H9 (cell line): ENCODE data around the gene COLEC12. TPM values are rescaled to one million over a fixed set of nuclear protein-coding genes. Genes with fewer than 3 reads are reported as not detected.

Experiments
- DNase-seq: peaks from one replicate; pipeline ENCODE4 v3.0.0-alpha.2; 2017
- H2AFZ ChIP-seq: one replicate; pipeline ENCODE4 v1.6.1; 2013; ENCODE audit warnings: mild to moderate bottlenecking, low read length, control low read depth, moderate library complexity
- H2AK5ac ChIP-seq: 2 replicates; pipeline ENCODE4 v1.6.1; 2013; ENCODE audit warnings: low read length, control low read depth, mixed read lengths; ENCODE audit not compliant: insufficient read length
- H2BK120ac ChIP-seq: one replicate; pipeline ENCODE4 v1.6.1; 2013; ENCODE audit warnings: low read depth, mild to moderate bottlenecking, low read length, control low read depth, inconsistent platforms; ENCODE audit not compliant: poor library complexity, severe bottlenecking
- H2BK12ac ChIP-seq: 2 replicates; pipeline ENCODE4 v1.6.1; 2013; ENCODE audit warnings: low read length, control low read depth, mixed read lengths, low read depth; ENCODE audit not compliant: insufficient read length
- H2BK15ac ChIP-seq: 2 replicates; pipeline ENCODE4 v1.6.1; 2013; ENCODE audit warnings: low read depth, low read length, control low read depth
- H2BK20ac ChIP-seq: one replicate; pipeline ENCODE4 v1.6.1; 2013; ENCODE audit warnings: low read depth, mild to moderate bottlenecking, low read length, control low read depth, inconsistent platforms; ENCODE audit not compliant: poor library complexity, severe bottlenecking
- H2BK5ac ChIP-seq: 2 replicates; pipeline ENCODE4 v1.6.1; 2013; ENCODE audit warnings: low read length, control low read depth, mixed read lengths; ENCODE audit not compliant: insufficient read length
- H3K14ac ChIP-seq: 2 replicates; pipeline ENCODE4 v1.6.1; 2013; ENCODE audit warnings: low read length, control low read depth; ENCODE audit not compliant: insufficient read depth
- H3K18ac ChIP-seq: 2 replicates; pipeline ENCODE4 v1.6.1; 2013; ENCODE audit warnings: low read depth, mild to moderate bottlenecking, mixed read lengths, low read length, control low read depth; ENCODE audit not compliant: insufficient read length
- H3K23ac ChIP-seq: 2 replicates; pipeline ENCODE4 v1.6.1; 2013; ENCODE audit warnings: low read length, control low read depth, mixed read lengths, low read depth; ENCODE audit not compliant: insufficient read length
- H3K23me2 ChIP-seq: 2 replicates; pipeline ENCODE4 v1.6.1; 2013; ENCODE audit warnings: low read depth, mild to moderate bottlenecking, mixed read lengths, low read length, control low read depth; ENCODE audit not compliant: insufficient read length, poor library complexity, severe bottlenecking
- H3K27ac ChIP-seq: 2 replicates; pipeline ENCODE4 v1.5.1; 2013; ENCODE audit warnings: low read length, control low read depth, mixed read lengths, low read depth; ENCODE audit not compliant: insufficient read length
- H3K27me3 ChIP-seq: 2 replicates; pipeline ENCODE4 v1.6.1; 2013; ENCODE audit warnings: low read length, control low read depth, inconsistent platforms; ENCODE audit not compliant: insufficient read depth
- H3K4ac ChIP-seq: 2 replicates; pipeline ENCODE4 v1.6.1; 2013; ENCODE audit warnings: low read depth, mild to moderate bottlenecking, control low read depth, inconsistent platforms, low read length, moderate library complexity
- H3K4me1 ChIP-seq: 2 replicates; pipeline ENCODE4 v1.6.1; 2013; ENCODE audit warnings: low read length, control low read depth, inconsistent platforms; ENCODE audit not compliant: insufficient read depth
- H3K4me2 ChIP-seq: 2 replicates; pipeline ENCODE4 v1.6.1; 2013; ENCODE audit warnings: low read length, control low read depth, mixed read lengths; ENCODE audit not compliant: insufficient read length, insufficient read depth
- H3K56ac ChIP-seq: 2 replicates; pipeline ENCODE4 v1.6.1; 2013; ENCODE audit warnings: low read depth, mild to moderate bottlenecking, mixed read lengths, low read length, control low read depth; ENCODE audit not compliant: insufficient read length
- H3K79me1 ChIP-seq: 2 replicates; pipeline ENCODE4 v1.6.1; 2013; ENCODE audit warnings: low read depth, mild to moderate bottlenecking, moderate library complexity, low read length, control low read depth, inconsistent platforms; ENCODE audit not compliant: insufficient read depth, poor library complexity, severe bottlenecking
- H3K79me2 ChIP-seq: 2 replicates; pipeline ENCODE4 v1.6.1; 2013; ENCODE audit warnings: low read length, control low read depth, inconsistent platforms; ENCODE audit not compliant: insufficient read depth
- H3K9ac ChIP-seq: 2 replicates; pipeline ENCODE4 v1.6.1; 2013; ENCODE audit warnings: low read length, control low read depth, mixed read lengths; ENCODE audit not compliant: insufficient read length; ENCODE audit errors: extremely low read depth
- H3K9me3 ChIP-seq: one replicate; pipeline ENCODE4 v1.6.1; 2013; ENCODE audit warnings: low read depth, low read length, inconsistent platforms; ENCODE audit not compliant: control insufficient read depth
- H3T11ph ChIP-seq: one replicate; pipeline ENCODE4 v1.6.1; 2013; ENCODE audit warnings: mild to moderate bottlenecking, low read length, control low read depth, inconsistent platforms
- H4K20me1 ChIP-seq: one replicate; pipeline ENCODE4 v1.6.1; 2013; ENCODE audit not compliant: control insufficient read depth, insufficient read length, insufficient read depth
- H4K5ac ChIP-seq: 2 replicates; pipeline ENCODE4 v1.6.1; 2013; ENCODE audit warnings: low read depth, mild to moderate bottlenecking, mixed read lengths, low read length, control low read depth; ENCODE audit not compliant: insufficient read length
- H4K8ac ChIP-seq: replicated peaks from 2 replicates; pipeline ENCODE4 v1.6.1; 2013; ENCODE audit warnings: low read length, control low read depth, mixed read lengths, low read depth; ENCODE audit not compliant: insufficient read length
- H4K91ac ChIP-seq: 2 replicates; pipeline ENCODE4 v1.6.1; 2013; ENCODE audit warnings: low read depth, mild to moderate bottlenecking, moderate library complexity, mixed read lengths, low read length, control low read depth; ENCODE audit not compliant: insufficient read length
- H3K27ac Mint-ChIP-seq, 3 experiments: 2 replicates in 2 of 3; 3 replicates in 1 of 3; pipeline ENCODE4 v1.8.0; 2020 to 2021; ENCODE audit warnings: mixed read lengths in 3 of 3, mild to moderate bottlenecking in 1 of 3, moderate library complexity in 1 of 3
- H3K27me3 Mint-ChIP-seq: 2 replicates; pipeline ENCODE4 v1.8.0; 2021; ENCODE audit warnings: low read depth, mild to moderate bottlenecking, moderate library complexity, mixed read lengths
- H3K36me3 Mint-ChIP-seq, 3 experiments: 2 replicates in 2 of 3; 3 replicates in 1 of 3; pipeline ENCODE4 v1.8.0; 2020 to 2021; ENCODE audit warnings: low read depth in 3 of 3, mixed read lengths in 3 of 3; ENCODE audit not compliant: insufficient read depth in 1 of 3
- H3K4me1 Mint-ChIP-seq, 2 experiments: 2 replicates each; pipeline ENCODE4 v1.8.0; 2020; ENCODE audit warnings: mixed read lengths in 2 of 2
- H3K4me3 Mint-ChIP-seq, 2 experiments: 2 replicates in 1 of 2; 3 replicates in 1 of 2; pipeline ENCODE4 v1.8.0; 2020 to 2021; ENCODE audit warnings: mild to moderate bottlenecking in 2 of 2, mixed read lengths in 2 of 2, moderate library complexity in 1 of 2
- H3K9me3 Mint-ChIP-seq, 2 experiments: 2 replicates in 1 of 2; 3 replicates in 1 of 2; pipeline ENCODE4 v1.8.0; 2020; ENCODE audit warnings: mild to moderate bottlenecking in 2 of 2, mixed read lengths in 2 of 2, moderate library complexity in 1 of 2
- CTCF ChIP-seq: fragments of 200-600 bp; sonication (generic); conservative IDR thresholded peaks from 3 replicates; pipeline ENCODE4 v1.8.0; 2021; ENCODE audit warnings: antibody characterized with exemption, mild to moderate bottlenecking
- WGBS: extraction: QIAGEN DNeasy Blood & Tissue Kit; methylation state at CpG from one replicate; pipeline ENCODE4 v1.1.7; 2013; ENCODE audit warnings: missing lambda C conversion rate, low lambda C conversion rate, mixed read lengths; ENCODE audit not compliant: insufficient read length; ENCODE audit errors: extremely low coverage; 5-methylcytosine and 5-hydroxymethylcytosine counted together
- total RNA-seq: library from RNA; stranded (reverse); gene quantifications from 2 replicates; pipeline ENCODE4 v1.2.1, GENCODE V29; 2021

Gene COLEC12
- total RNA-seq, 1 experiment from 2014 or later: 0.70 TPM

GRCh38 chr18:434410-434809 is 66.1 kb downstream of the COLEC12 start:
- H3K23ac ChIP-seq: no peak overlapping the region
- H3K9ac ChIP-seq: no peak overlapping the region
- H2BK120ac ChIP-seq: no peak overlapping the region
- H4K91ac ChIP-seq: no peak overlapping the region
- no peaks in the 10 kb centered on the region for H3K27me3 Mint-ChIP-seq
- no peaks in the 10 kb centered on the region for H4K20me1 ChIP-seq
- no peak overlapping the region for H3K4ac ChIP-seq
- H3K27ac Mint-ChIP-seq: no peak overlapping the region
- no peaks in the 10 kb centered on the region for H3K4me1 ChIP-seq
- H3K23me2 ChIP-seq: no peaks in the 10 kb centered on the region
- no peak overlapping the region for H2AK5ac ChIP-seq
- H3K79me2 ChIP-seq: no peaks in the 10 kb centered on the region
- no peak overlapping the region for H4K8ac ChIP-seq
- H3K4me1 Mint-ChIP-seq: no peaks in the 10 kb centered on the region
- no peak overlapping the region for H3T11ph ChIP-seq
- no peak for DNase-seq
- no peak overlapping the region for H3K18ac ChIP-seq
- H4K5ac ChIP-seq: no peak overlapping the region
- H3K4me2 ChIP-seq: no peak overlapping the region
- peak overlapping the region; percentile 23 for H2AFZ ChIP-seq
- H3K27me3 ChIP-seq: no peaks in the 10 kb centered on the region
- no peaks in the 10 kb centered on the region for H3K79me1 ChIP-seq
- no peaks in the 10 kb centered on the region for H3K36me3 Mint-ChIP-seq
- no peak overlapping the region for H2BK12ac ChIP-seq
- no peaks in the 10 kb centered on the region; a peak in 1 of 5 replicates for H3K9me3 Mint-ChIP-seq
- no peak overlapping the region for H2BK20ac ChIP-seq
- H3K14ac ChIP-seq: no peak overlapping the region
- no CpG with 5 or more reads among the region's 1 CpG for WGBS
- TF ChIP-seq CTCF: no peak
- H2BK15ac ChIP-seq: no peak overlapping the region
- H3K27ac ChIP-seq: no peak overlapping the region
- no peak overlapping the region for H3K56ac ChIP-seq
- H3K4me3 Mint-ChIP-seq: no peak overlapping the region
- no peaks in the 10 kb centered on the region for H3K9me3 ChIP-seq
- H2BK5ac ChIP-seq: no peak overlapping the region
